NCI-H82 (cell line): ENCODE results near the gene HPN.

ENCODE experiments used
- DNase-seq: peaks from one replicate; lab custom pipeline; 2025; lab: John Stamatoyannopoulos, UW

Gene HPN

GRCh38 chr19:35105411-35106290 lies 64.1 kb downstream of the HPN start:
- DNase-seq: no peak

- DNase-seq: no peak
Observed at GRCh38 chr19:35106291-35106583, 64.7 kb downstream of the HPN start.

- no peak for DNase-seq
Observed at GRCh38 chr19:35106898-35107541, 65.5 kb downstream of the HPN start.

GRCh38 chr19:35107545-35107944 lies 66.0 kb downstream of the HPN start:
- no peak for DNase-seq

- no peak for DNase-seq
Observed at GRCh38 chr19:35108730-35109129, 67.2 kb downstream of the HPN start.

- DNase-seq: no peak
Observed at GRCh38 chr19:35109395-35110112, 68.0 kb downstream of the HPN start.

- no peak for DNase-seq
Observed at GRCh38 chr19:35110974-35111373, 69.5 kb downstream of the HPN start.

- no peak for DNase-seq
Observed at GRCh38 chr19:35112995-35113688, 71.6 kb downstream of the HPN start.

DNA sequence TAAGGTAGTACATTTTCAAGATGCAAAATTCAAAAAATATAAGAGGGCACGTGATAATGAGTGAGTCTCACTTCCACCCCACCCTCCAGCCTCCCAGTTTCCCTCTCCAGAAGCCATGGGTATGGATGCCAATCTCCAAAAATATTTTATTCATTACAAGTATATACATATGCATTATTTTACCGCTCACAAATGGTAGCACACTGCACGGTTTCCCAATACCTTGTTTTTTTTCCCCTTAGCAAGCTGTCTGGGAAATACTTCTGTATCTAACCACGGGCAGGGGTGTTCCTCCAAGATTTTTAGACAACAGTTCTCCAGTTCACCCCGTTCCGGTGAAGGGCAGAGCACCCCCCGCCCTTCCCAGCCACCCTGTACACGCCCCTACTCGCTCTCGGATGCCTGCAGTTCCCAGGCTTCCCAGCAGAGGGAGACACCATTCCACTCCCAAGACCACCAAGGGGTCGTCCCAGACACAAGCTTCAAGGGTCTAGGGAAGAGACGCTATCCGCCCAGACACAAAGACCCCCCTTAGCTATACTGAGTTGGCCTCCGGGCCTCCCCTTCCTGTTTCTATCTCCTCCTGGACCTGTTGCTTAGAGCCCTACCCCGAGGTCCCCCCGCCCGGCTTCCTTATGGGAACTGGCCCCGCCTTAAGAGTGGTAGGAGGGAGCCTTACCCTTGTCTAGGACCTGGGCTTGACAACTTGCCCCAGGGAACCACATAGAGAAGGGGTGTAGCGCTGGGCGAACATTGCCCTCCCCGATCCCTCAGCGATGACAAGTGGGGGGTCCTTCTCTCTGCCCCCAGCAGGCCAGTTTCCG lies 73.0 kb downstream of the HPN start:
- peak; percentile 91 for DNase-seq

GRCh38 chr19:35115177-35115951 lies 73.8 kb downstream of the HPN start, which contains the start of gene FXYD3:
Gene FXYD3, plus strand, starts transcription at chr19:35115823. Its CDS starts 3,554 bp downstream, at chr19:35119377.
- DNase-seq: no peak
